Astrocyte (in vitro differentiated cells and primary cell): ENCODE measurements around the gene SNRPF. TPM values are rescaled to one million over a fixed set of nuclear protein-coding genes. Genes with fewer than 3 reads are reported as not detected.

ENCODE experiments used
- DNase-seq: peaks from one replicate; pipeline ENCODE4 v3.0.0-alpha.2; 2010; ENCODE audit warnings: low read depth
- FAIRE-seq: peaks from 2 replicates; lab custom pipeline; 2011; peaks lifted over from hg19 to GRCh38; lab: Jason Lieb, UNC
- H2AFZ ChIP-seq: 2 replicates; pipeline ENCODE4 v1.6.0; 2012; ENCODE audit warnings: low read depth, low read length, inconsistent platforms
- H3K27ac ChIP-seq: 2 replicates; pipeline ENCODE4 v1.5.1; 2011; ENCODE audit warnings: low read depth, low read length, inconsistent platforms
- H3K27me3 ChIP-seq: 2 replicates; pipeline ENCODE4 v1.6.0; 2011; ENCODE audit warnings: low read length, inconsistent platforms; ENCODE audit not compliant: insufficient read depth
- H3K36me3 ChIP-seq: 2 replicates; pipeline ENCODE4 v1.5.1; 2011; ENCODE audit warnings: low read length, inconsistent platforms; ENCODE audit not compliant: insufficient read depth
- H3K4me1 ChIP-seq: 2 replicates; pipeline ENCODE4 v1.5.1; 2011; ENCODE audit warnings: low read length, inconsistent platforms; ENCODE audit not compliant: insufficient read depth
- H3K4me2 ChIP-seq: 2 replicates; pipeline ENCODE4 v1.6.0; 2012; ENCODE audit warnings: low read length, inconsistent platforms
- H3K4me3 ChIP-seq: 2 replicates; pipeline ENCODE4 v1.5.1; 2011; ENCODE audit warnings: low read depth, mild to moderate bottlenecking, low read length, inconsistent platforms; ENCODE audit not compliant: insufficient read depth
- H3K79me2 ChIP-seq: 2 replicates; pipeline ENCODE4 v1.6.0; 2012; ENCODE audit warnings: mild to moderate bottlenecking, low read length, inconsistent platforms; ENCODE audit not compliant: insufficient read depth
- H3K9ac ChIP-seq: 2 replicates; pipeline ENCODE4 v1.6.0; 2012; ENCODE audit warnings: mild to moderate bottlenecking, low read length, inconsistent platforms
- H3K9me3 ChIP-seq: 2 replicates; pipeline ENCODE4 v1.5.1; 2012; ENCODE audit warnings: low read depth, mild to moderate bottlenecking, low read length, inconsistent platforms; ENCODE audit not compliant: insufficient read depth
- H4K20me1 ChIP-seq: 2 replicates; pipeline ENCODE4 v1.6.0; 2012; ENCODE audit warnings: low read length, inconsistent platforms; ENCODE audit not compliant: insufficient read depth
- H3K27ac Mint-ChIP-seq: one replicate; pipeline ENCODE4 v1.8.0; 2021; ENCODE audit warnings: mild to moderate bottlenecking, mixed read lengths; ENCODE audit not compliant: unreplicated experiment
- H3K27me3 Mint-ChIP-seq: one replicate; pipeline ENCODE4 v1.8.0; 2021; ENCODE audit warnings: low read depth, mixed read lengths; ENCODE audit not compliant: unreplicated experiment
- H3K36me3 Mint-ChIP-seq: one replicate; pipeline ENCODE4 v1.8.0; 2021; ENCODE audit warnings: low read depth, mixed read lengths; ENCODE audit not compliant: unreplicated experiment
- H3K4me1 Mint-ChIP-seq: one replicate; pipeline ENCODE4 v1.8.0; 2021; ENCODE audit warnings: low read depth, mixed read lengths; ENCODE audit not compliant: unreplicated experiment
- H3K4me3 Mint-ChIP-seq: one replicate; pipeline ENCODE4 v1.8.0; 2021; ENCODE audit warnings: mild to moderate bottlenecking, moderate library complexity, mixed read lengths; ENCODE audit not compliant: unreplicated experiment
- H3K9me3 Mint-ChIP-seq: one replicate; pipeline ENCODE4 v1.8.0; 2021; ENCODE audit warnings: mild to moderate bottlenecking, mixed read lengths; ENCODE audit not compliant: unreplicated experiment
- CTCF ChIP-seq: IDR thresholded peaks from 2 replicates; pipeline ENCODE4 v1.5.1; 2011; ENCODE audit warnings: low read depth, mild to moderate bottlenecking, inconsistent platforms, low read length, moderate library complexity; ENCODE audit not compliant: insufficient read depth
- EZH2 ChIP-seq: IDR thresholded peaks from 2 replicates; pipeline ENCODE4 v1.6.1; 2012; ENCODE audit warnings: mild to moderate bottlenecking, low read length, inconsistent platforms; ENCODE audit not compliant: insufficient read depth
- total RNA-seq: library from RNA; stranded (reverse); gene quantifications from 2 replicates; pipeline ENCODE4 v1.2.1, GENCODE V29; 2021

The SNRPF gene
- total RNA-seq, 1 donor from 2014 or later = 24.9 TPM

GRCh38 chr12:95882873-95883272 lies 24.1 kb downstream of the SNRPF start:
- H3K4me3 ChIP-seq = no peak overlapping the region
- no peaks in the 10 kb centered on the region for H3K27me3 ChIP-seq
- Mint-ChIP-seq H3K36me3 (peaks cover 2% of the 10 kb centered on the region), H3K9me3 (no peaks in the 10 kb centered on the region), H3K4me3 (no peak overlapping the region), H3K27ac (no peak overlapping the region), H3K27me3 (no peaks in the 10 kb centered on the region), H3K4me1 (peaks cover 10% of the 10 kb centered on the region)
- no peak overlapping the region for H3K9ac ChIP-seq
- FAIRE-seq = no peak
- H3K36me3 ChIP-seq = no peaks in the 10 kb centered on the region
- TF ChIP-seq CTCF = no peak
- TF ChIP-seq EZH2 = no peak
- no peak overlapping the region for H2AFZ ChIP-seq
- no peak overlapping the region for H3K4me2 ChIP-seq
- H4K20me1 ChIP-seq = no peaks in the 10 kb centered on the region
- peaks cover 11% of the 10 kb centered on the region for H3K4me1 ChIP-seq
- peaks cover 3% of the 10 kb centered on the region for H3K9me3 ChIP-seq
- no peak for DNase-seq
- H3K27ac ChIP-seq = no peak overlapping the region
- H3K79me2 ChIP-seq = no peaks in the 10 kb centered on the region

GRCh38 chr12:95884998-95885397 lies 26.2 kb downstream of the SNRPF start:
- Histone ChIP-seq H3K4me3 (no peak overlapping the region), H3K36me3 (no peaks in the 10 kb centered on the region), H3K4me2 (no peak overlapping the region), H3K27ac (no peak overlapping the region), H3K27me3 (no peaks in the 10 kb centered on the region), H2AFZ (no peak overlapping the region), H3K9me3 (peaks cover 3% of the 10 kb centered on the region), H3K4me1 (peaks cover 11% of the 10 kb centered on the region), H4K20me1 (no peaks in the 10 kb centered on the region), H3K9ac (no peak overlapping the region), H3K79me2 (no peaks in the 10 kb centered on the region)
- Mint-ChIP-seq H3K4me1 (peaks cover 3% of the 10 kb centered on the region), H3K9me3 (no peaks in the 10 kb centered on the region), H3K27me3 (no peaks in the 10 kb centered on the region), H3K4me3 (no peak overlapping the region), H3K36me3 (peaks cover 2% of the 10 kb centered on the region), H3K27ac (no peak overlapping the region)
- no peak for DNase-seq
- no peak for TF ChIP-seq CTCF
- no peak for TF ChIP-seq EZH2
- FAIRE-seq = no peak

- no peak overlapping the region for H3K4me2 ChIP-seq
- Mint-ChIP-seq H3K27me3 (peaks cover 2% of the 10 kb centered on the region), H3K4me1 (no peaks in the 10 kb centered on the region), H3K27ac (no peak overlapping the region), H3K9me3 (no peaks in the 10 kb centered on the region), H3K4me3 (no peak overlapping the region), H3K36me3 (peaks cover 2% of the 10 kb centered on the region)
- H3K4me1 ChIP-seq = peaks cover 3% of the 10 kb centered on the region
- no peak overlapping the region for H2AFZ ChIP-seq
- H3K27ac ChIP-seq = no peak overlapping the region
- DNase-seq (no peak), FAIRE-seq (no peak)
- no peaks in the 10 kb centered on the region for H3K79me2 ChIP-seq
- TF ChIP-seq EZH2 (no peak), CTCF (no peak)
- no peak overlapping the region for H3K9ac ChIP-seq
- no peaks in the 10 kb centered on the region for H4K20me1 ChIP-seq
- H3K9me3 ChIP-seq = peaks cover 3% of the 10 kb centered on the region
- H3K27me3 ChIP-seq = no peaks in the 10 kb centered on the region
- H3K4me3 ChIP-seq = no peak overlapping the region
- H3K36me3 ChIP-seq = no peaks in the 10 kb centered on the region
Observed at GRCh38 chr12:95887311-95887710, 28.6 kb downstream of the SNRPF start.
